HCT116 (cell line): ENCODE results near the gene PLCB1.

Experiments
- CTCF ChIP-seq, 3 experiments: fragments of 200-600 bp in 1 of 3; sonication (generic) in 1 of 3; IDR thresholded peaks in 2 of 3; conservative IDR thresholded peaks in 1 of 3; 2 replicates each; pipeline ENCODE4 v1.5.1; 2012 to 2017; ENCODE audit warnings: low read depth in 2 of 3, low read length in 2 of 3, antibody characterized with exemption in 1 of 3, borderline replicate concordance in 1 of 3, control low read depth in 1 of 3, mild to moderate bottlenecking in 1 of 3, mixed read lengths in 1 of 3, mixed run types in 1 of 3, moderate library complexity in 1 of 3; ENCODE audit not compliant: insufficient read depth in 1 of 3
- EGR1 ChIP-seq: IDR thresholded peaks from 2 replicates; pipeline ENCODE4 v1.6.1; 2012; ENCODE audit warnings: low read depth
- EZH2 ChIP-seq: fragments of 200-600 bp; sonication (generic); IDR thresholded peaks from 2 replicates; pipeline ENCODE4 v1.6.1; 2017; ENCODE audit warnings: antibody characterized with exemption, mixed run types
- POLR2A ChIP-seq: IDR thresholded peaks from 2 replicates; pipeline ENCODE4 v1.7.0; 2011; ENCODE audit warnings: borderline replicate concordance; ENCODE audit not compliant: insufficient read depth, insufficient read length; ENCODE audit errors: extremely low read depth
- POLR2AphosphoS5 ChIP-seq: IDR thresholded peaks from 2 replicates; pipeline ENCODE4 v1.6.1; 2011; ENCODE audit warnings: mild to moderate bottlenecking, low read depth, low read length, moderate library complexity
- REST ChIP-seq: IDR thresholded peaks from 2 replicates; pipeline ENCODE4 v1.6.1; 2012; ENCODE audit warnings: low read depth

GRCh38 chr20:8244637-8245036 is 112.6 kb downstream of the PLCB1 start:
- TF ChIP-seq CTCF (IDR thresholded peaks at IDR 0.05 in 2 of 3, conservative IDR thresholded peaks at IDR 0.05 in 1 of 3; ENCODE audit: borderline replicate concordance in 1 of 3, insufficient read depth in 1 of 3, low read depth in 2 of 3, low read length in 2 of 3) (no peak), POLR2A (no peak), EGR1 (no peak), REST (no peak), EZH2 (no peak), POLR2AphosphoS5 (no peak)
